NB4 (cell line): ENCODE results near the gene CPSF2.
"Not testable (repeated sequence)": the region's sequence is repeated elsewhere in the genome, so short reads cannot be mapped to it uniquely, and the experiment has no call there.

Experiments used
- DNase-seq: peaks from one replicate; pipeline ENCODE4 v3.0.0; 2010; ENCODE audit warnings: low read depth
- H3K4me3 ChIP-seq: one replicate; pipeline ENCODE4 v1.5.1; 2011; ENCODE audit warnings: mild to moderate bottlenecking, low read depth, low read length, moderate library complexity
- MYC ChIP-seq: IDR thresholded peaks from 2 replicates; pipeline ENCODE4 v1.6.1; 2011; ENCODE audit warnings: low read depth, low read length
- POLR2A ChIP-seq: IDR thresholded peaks from 2 replicates; pipeline ENCODE4 v1.6.1; 2011; ENCODE audit warnings: mild to moderate bottlenecking; ENCODE audit not compliant: insufficient read length; ENCODE audit errors: extremely low read depth
- TF ChIP-seq, protein P1 (sequence below): IDR thresholded peaks from one replicate; pipeline ENCODE4 v1.5.1; 2012; ENCODE audit warnings: low read depth, low read length
- TF ChIP-seq, protein P2 (sequence below): IDR thresholded peaks from 2 replicates; pipeline ENCODE4 v1.6.1; 2011; ENCODE audit warnings: low read depth, low read length

CPSF2 gene

DNA sequence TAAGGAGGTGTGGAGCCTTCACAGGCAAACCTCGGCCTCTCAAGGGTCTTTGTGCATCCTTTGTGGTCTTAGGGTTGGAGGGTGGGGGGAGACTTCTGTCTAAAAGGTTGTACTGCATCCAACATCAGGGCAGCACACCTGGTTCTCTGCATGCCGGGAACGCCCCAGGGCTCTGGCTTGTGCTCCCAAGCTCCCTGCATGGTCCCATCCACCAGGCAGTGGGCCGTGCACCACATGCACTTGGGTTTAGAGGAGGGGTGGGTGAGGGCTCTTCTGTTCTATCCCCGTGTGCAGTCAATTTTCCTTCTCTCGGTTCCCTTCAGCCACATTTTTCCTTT is 86.1 kb downstream of the CPSF2 start:
- no peak for DNase-seq
- TF ChIP-seq, protein P1, sequence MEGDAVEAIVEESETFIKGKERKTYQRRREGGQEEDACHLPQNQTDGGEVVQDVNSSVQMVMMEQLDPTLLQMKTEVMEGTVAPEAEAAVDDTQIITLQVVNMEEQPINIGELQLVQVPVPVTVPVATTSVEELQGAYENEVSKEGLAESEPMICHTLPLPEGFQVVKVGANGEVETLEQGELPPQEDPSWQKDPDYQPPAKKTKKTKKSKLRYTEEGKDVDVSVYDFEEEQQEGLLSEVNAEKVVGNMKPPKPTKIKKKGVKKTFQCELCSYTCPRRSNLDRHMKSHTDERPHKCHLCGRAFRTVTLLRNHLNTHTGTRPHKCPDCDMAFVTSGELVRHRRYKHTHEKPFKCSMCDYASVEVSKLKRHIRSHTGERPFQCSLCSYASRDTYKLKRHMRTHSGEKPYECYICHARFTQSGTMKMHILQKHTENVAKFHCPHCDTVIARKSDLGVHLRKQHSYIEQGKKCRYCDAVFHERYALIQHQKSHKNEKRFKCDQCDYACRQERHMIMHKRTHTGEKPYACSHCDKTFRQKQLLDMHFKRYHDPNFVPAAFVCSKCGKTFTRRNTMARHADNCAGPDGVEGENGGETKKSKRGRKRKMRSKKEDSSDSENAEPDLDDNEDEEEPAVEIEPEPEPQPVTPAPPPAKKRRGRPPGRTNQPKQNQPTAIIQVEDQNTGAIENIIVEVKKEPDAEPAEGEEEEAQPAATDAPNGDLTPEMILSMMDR: no peak
- TF ChIP-seq, protein P2, sequence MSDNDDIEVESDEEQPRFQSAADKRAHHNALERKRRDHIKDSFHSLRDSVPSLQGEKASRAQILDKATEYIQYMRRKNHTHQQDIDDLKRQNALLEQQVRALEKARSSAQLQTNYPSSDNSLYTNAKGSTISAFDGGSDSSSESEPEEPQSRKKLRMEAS: no peak
- TF ChIP-seq POLR2A (no peak), MYC (no peak)
- no peak overlapping the region for H3K4me3 ChIP-seq

DNA sequence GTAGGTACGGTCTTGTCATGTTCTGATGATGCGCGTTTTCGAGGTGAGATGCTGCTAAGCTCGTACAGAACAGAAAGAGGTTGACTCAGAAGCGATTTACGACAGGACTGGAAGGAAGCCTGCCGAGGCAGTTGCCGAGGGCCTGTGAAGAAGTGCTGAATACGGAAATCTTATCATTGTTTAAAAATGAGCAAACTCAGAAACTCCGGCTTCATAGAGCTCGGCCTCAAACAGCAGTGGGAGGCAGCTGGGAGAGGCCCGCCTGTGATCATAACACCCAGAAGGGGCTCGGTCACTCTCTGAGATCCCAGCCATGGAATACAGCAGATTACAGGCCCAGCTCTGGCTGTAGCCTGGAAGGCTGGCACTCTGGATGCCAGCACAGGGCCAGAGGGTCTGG is 87.4 kb downstream of the CPSF2 start:
- no peak overlapping the region for H3K4me3 ChIP-seq
- TF ChIP-seq, protein P1: no peak
- TF ChIP-seq, protein P2: no peak
- TF ChIP-seq MYC (no peak), POLR2A (no peak)

GRCh38 chr14:92213125-92213524 is 91.4 kb downstream of the CPSF2 start:
- not testable (repeated sequence) for H3K4me3 ChIP-seq, DNase-seq

More for the DNA sequence above, 87.4 kb downstream of the CPSF2 start:
- no peak for DNase-seq

DNA sequence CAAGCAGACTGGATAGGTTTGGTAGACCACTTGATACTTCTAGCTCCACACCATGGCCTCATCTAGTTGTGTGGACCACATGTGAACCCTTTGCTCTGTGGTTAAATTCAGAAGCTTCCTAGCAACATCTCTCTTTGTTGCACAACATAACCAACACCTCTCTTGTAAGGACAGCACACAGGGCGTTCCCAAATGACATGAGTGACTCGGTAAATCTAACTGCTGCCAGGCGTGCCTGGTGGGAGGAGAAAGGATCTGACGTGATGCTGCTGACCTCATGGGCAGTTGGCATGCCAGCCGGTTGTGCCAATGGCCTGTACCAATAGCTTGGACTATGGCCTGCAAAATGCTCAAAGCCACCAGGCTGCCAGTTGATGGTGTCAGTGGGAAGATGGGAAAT is 93.8 kb downstream of the CPSF2 start:
- TF ChIP-seq, protein P2: no peak
- TF ChIP-seq MYC: no peak
- TF ChIP-seq POLR2A: no peak
- TF ChIP-seq, protein P1: no peak
- no peak overlapping the region for H3K4me3 ChIP-seq
- no peak for DNase-seq

DNA sequence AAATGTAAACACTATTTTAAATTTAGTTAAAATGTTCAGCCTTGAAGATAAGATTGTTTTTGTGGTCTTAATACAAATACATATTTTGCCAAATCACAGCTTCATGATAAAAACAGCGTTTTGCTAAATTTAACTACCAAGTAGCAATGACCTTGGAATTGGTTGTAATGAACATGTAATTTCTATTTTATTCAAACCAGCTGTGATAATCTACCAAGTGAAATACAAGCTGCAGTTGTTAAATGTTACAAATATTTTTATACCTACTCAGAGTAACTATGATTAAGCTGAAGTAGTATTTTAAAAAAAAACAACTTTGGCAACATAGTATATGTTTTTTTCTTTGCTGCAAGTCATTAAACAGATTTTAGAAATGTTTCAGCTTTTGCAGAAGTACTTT is 96.2 kb downstream of the CPSF2 start:
- H3K4me3 ChIP-seq: no peak overlapping the region
- TF ChIP-seq, protein P2: no peak
- TF ChIP-seq MYC: no peak
- no peak for TF ChIP-seq POLR2A
- TF ChIP-seq, protein P1: no peak
- no peak for DNase-seq
